Cerebellar nuclear complex (tissue), 1 donor: ENCODE data around the gene HES5.

Experiments used
- DNase-seq, 2 experiments: peaks; one replicate each; lab custom pipeline; 2025; lab: John Stamatoyannopoulos, UW

Gene HES5

DNA sequence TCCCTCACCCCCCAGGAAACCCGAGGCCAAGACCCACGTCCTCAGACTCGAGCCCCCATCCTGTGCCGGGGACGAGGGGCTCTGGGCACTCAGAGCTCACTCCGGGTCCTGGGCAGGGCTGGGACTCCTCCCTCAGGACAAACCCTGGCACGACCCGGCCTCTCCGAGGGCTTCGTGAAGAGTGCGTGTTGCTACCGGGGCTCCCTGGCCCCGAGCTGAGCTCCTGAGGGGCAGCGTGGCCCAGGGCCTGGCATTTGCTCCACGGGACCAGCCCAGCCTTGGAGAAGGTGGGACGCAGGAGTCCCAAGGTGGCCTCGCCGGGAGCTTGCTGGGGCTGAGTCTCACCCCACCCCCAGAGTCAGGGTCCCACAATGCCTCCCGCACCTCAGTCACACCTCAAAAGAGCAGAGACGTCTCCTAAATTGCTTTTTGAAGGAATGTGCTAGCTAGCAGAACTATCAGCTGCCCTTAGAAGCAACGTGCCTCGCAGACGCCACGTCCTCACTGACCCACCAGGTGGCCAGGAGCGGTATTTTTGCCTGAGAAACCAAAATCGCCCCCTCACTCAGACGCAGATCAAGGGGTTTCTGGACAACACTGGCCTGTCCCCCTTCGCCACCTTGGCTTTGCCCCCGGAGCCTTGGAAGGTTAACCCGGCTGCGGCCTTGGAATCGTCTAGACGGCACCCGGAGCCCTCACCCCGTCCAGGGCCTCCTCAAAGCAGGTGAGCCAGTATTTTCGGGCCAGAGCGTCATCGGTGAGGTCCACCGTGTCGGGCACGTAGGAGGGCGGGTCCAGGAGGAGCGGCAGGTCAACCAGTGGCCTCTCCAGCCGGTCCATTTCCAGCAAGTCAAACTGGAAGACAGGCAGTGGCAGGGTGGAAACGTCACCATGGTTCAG lies 14.9 kb downstream of the HES5 start:
- no peak for DNase-seq

DNA sequence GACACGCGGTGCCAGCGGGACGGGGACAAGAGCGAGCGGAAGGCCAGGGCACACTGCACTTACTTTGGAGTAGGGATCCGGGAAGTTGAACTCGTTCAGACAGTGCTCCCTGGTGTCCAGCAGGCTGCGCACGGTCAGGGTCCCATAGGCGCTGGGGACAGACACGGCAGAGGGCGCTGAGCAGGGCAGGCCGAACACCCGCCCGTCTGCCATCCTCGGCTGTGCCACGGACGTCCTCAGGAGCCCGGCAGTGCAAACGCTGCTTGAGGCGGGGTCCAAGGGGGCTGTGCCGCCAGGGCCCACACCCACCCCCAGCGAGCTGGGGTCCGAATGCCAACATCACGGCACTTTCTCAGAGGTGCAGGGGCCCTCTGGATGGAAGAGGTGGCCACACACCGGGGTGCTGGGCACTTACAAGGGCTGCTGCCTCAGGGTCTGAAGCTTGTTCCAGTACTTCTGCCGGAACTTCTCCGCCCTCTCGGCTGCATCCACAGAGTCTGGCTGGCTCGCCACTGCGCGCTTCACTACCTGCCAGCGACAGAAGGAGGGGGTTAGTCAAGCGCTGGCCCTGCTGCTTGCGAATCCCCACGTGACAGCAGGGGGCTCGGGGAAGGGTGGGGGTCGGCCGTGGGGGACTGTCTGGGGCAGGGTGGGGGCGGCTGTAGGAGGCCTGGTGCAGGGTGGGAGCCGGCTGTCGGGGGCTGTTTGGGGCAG lies 16.0 kb downstream of the HES5 start:
- DNase-seq = no peak

DNA sequence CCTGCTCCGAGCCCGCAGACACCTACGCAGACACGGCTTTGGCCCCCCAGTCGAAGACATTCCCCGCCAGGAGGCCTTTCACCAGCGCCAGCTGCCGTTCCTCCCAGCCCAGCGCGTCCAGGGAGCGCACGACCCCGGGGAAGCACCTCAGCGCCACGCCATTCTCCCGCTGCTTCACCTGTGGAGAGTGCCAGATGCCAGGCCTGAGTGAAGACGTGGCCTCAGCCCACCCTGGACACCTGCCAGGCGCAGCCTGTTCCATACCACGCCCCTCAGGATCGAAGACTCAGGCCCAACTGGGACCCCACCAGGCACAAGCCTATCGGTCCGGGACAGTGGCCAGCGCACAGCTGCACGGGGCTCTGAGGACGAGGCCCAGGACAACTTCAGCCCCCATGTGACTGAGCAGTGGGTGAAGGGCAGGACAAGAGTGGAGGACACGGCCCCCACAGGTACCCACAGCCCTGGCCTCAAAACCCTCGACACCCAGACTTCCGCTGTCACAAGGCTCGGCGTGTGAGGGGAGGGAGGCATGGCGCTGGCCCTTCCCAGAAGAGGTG lies 17.1 kb downstream of the HES5 start:
- no peak for DNase-seq

DNA sequence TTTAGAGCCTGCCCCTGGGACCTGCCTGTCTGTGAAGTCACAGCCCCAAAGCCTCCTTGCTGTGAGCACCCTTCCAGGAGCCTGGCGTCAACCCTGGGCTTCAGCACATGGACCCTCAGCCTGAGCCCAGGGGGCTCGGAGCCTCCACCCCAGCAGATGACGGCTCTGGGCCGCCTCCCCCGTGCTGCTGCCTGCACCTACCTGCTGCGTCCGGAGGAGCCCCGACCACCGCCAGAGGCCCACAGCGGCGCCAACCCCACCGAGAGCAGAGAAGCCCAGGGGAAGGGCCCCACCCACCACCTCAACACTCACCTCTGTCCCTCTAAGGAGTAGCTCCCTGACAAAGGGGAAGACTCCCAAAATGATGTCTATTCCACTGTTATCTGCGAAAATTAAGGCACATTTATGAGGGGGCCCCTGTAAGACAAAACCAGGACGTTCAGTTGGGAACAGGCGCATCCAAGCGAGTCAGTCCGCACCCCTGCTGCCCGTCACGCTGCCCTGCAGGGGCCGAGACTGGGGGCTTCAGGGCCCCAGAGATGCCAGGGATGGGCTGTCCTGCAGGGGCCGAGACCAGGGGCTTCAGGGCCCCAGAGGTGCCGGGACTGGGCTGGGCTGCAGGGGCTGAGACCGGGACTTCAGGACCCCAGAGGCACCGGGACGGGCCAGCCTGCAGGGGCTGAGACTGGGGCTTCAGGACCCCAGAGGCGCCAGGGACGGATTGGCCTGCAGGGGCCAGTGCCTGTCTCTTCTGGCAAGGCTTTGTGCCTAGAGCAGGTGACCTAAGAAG lies 19.5 kb downstream of the HES5 start:
- DNase-seq = no peak

DNA sequence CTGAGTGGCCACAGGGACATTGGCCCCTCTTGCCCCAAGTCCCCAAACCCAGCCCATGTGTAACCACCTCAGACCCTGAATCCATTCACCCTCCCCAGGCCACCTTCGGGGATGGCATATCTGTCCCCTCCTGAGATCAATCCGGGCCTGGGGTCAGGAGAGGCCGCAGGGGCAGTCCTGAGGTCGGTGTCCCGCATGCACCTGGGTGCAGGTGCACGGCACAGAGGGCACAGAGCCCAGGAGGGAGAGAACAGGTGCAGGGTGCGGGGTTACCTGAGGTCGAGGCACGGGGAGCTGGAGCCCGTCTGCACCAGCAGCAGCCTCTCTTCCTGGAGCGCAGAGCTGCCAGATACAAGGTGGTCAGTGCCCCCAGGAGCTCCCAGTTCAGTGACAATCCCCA lies 20.5 kb downstream of the HES5 start:
- no peak for DNase-seq

DNA sequence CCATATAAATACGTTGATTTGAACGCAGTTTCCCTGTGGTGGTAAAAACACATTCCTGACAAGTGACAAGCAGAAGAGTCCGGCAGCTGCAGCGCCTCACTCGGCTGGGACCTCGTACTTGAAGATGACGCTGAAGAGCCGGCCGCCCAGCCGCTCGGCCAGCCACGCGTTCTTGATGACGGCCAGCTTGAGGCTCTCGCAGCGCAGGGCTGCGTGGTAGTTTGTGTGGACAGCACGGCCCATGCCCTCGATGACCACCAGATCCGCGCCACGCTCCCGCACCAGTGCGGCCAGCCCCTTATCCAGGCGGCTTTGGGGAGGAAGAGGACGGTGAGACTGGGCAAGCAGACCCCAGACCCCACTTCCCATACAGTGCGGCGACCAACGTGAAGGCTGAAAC lies 21.3 kb downstream of the HES5 start:
- DNase-seq = no peak

DNA sequence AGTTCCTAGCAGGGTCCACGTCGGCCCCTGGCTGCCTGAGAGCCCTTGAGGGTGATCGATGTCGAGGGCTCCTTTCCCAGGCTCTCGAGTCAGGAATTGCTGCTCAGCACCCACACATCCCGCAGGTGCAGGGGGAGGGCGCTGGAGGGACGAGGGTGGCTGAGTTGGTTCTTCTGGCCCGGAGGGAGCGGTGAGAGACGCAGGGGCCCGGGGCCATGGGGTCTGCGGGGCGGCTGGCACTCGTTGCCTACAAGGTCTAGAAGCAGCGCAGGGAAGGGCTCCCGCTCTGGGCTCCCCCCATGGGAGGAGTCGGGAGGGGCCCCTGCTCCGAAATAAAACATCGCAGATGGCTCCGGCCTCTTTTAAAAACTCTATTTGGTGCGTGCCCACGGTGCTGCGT lies 21.9 kb downstream of the HES5 start:
- DNase-seq = no peak

DNA sequence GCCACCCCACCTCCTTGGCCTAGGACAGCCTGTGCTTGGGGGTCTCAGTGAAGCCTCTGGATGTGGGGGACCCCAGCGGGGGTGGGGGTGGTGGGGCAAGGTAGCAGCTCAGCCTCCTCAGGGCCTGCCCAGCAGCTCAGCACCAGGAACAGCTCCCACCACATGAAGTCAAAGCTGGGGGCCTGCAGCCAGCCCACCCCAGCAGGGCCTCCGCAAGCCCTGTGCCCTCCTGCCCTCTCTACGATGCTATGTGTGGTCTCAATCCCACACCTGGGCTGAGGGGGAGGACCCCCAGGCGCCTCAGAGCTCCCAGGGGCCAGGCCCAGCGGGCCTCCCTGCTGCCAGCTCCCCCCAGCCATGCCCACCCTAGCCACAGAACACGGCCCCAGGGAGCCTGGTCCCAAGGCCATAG lies 22.3 kb downstream of the HES5 start:
- no peak for DNase-seq

DNA sequence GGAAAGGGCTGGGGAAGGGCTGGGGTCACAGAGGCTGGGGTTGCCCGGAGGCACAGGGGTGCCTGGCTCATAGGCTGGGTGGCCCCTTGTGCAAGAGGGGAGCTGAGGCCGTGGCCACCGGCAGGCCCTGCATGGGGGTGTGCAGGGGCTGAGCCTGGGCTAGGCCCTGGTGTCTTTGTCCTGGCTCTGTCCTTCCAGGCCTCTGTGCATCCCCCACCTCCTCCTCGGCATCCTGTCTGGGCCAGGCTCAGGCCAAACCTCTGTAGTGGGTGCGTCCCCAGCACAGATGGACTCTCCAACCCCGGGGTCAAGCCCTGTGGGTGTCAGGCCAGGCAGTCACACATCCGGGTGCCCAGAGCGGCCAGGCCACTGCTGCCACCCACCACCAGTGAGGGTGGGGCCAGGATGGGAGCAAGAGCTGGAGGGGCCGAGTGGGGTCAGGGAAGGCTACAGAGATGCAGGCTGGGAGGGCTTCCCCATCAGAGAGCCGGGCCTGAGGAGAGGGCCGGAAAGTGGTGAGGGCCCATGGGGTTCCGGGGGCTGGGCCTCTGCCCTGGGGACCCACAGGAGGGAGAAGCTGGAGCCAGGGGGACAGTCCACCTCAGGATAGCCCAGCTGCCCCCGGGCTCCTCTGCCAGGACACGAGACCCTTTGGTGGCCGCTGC lies 23.0 kb downstream of the HES5 start:
- no peak for DNase-seq

DNA sequence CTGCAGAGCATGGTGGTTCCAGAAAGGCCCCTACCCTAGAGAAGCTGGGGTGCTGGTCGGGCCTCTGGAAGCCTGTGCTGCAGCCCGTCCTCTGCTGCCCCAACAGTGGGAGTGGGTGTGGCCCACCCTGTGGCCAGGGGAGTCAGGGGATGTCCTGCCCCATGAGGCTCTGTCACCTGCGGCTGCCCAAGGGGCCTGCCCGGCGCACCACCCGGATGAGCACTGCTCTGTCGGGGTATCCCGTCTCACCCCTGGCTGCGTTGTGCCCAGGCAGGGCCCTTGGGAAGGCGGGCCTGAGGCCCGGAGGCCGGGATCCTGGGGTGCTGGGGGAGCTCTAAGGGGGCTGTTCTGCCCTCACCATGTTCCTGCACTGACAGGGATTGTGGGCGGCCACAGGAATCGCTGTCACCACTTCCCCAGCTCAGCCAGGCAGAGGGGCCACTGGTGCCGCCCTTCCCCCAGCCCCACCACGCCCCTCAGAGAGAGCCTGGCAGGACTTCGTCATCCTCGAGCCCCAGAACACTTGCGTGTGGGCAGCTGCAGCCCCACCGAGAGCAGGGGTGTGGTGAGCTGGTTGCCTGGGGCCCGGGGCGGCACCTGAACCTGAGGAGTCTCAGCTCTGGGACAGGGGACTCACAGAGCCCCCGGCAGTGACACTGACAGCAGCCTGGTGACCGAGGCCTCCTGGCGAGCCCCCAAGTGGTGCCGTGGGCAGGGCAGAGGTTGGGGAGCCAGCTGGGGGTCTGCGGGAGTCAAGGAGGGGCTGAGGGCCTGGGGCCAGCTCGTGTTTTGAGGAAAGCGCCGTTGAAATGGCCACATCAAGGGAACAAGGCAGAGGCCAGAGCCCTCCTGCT lies 23.8 kb downstream of the HES5 start:
- no peak for DNase-seq

DNA sequence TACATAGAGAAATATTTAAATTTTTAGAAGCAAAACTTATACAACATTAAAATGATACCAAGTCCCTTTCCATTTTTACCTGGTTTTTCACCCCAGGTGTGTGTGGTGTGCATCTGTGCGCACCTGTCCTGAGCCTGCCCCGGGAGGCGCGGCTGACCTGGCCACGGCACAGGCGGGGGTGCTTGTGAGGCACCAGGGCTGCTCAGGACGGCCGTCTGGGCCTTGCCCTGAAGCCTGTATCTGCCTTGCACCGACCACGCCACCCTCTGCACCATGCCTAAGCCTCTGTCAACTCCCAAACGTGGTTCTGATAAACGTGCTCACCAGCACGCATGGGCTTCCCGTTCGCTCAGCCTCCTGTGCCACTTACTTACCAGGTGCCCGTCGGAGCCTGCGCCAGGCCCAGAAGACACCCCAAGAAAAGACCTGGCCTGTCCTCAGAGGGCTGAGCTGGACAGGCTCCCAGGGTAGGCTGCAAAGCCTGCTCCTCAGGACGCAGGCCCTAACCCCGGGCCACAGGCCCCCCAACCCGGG lies 24.5 kb downstream of the HES5 start:
- no peak for DNase-seq

DNA sequence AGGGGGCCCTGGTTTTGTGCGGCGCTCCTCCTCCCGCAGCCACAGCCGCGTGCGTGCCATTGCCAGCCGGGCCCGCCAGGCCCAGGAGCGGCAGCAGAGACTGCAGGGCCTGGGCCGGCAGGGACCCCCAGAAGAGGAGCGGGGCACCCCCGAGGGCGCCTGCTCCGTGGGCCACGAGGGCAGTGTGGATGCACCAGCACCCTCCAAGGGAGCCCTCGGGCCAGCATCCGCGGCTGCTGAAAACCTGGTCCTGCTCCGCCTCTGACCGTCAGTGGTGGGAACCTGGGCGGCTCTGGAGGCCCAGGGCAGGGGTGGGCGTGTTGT lies 25.2 kb downstream of the HES5 start:
- no peak for DNase-seq

DNA sequence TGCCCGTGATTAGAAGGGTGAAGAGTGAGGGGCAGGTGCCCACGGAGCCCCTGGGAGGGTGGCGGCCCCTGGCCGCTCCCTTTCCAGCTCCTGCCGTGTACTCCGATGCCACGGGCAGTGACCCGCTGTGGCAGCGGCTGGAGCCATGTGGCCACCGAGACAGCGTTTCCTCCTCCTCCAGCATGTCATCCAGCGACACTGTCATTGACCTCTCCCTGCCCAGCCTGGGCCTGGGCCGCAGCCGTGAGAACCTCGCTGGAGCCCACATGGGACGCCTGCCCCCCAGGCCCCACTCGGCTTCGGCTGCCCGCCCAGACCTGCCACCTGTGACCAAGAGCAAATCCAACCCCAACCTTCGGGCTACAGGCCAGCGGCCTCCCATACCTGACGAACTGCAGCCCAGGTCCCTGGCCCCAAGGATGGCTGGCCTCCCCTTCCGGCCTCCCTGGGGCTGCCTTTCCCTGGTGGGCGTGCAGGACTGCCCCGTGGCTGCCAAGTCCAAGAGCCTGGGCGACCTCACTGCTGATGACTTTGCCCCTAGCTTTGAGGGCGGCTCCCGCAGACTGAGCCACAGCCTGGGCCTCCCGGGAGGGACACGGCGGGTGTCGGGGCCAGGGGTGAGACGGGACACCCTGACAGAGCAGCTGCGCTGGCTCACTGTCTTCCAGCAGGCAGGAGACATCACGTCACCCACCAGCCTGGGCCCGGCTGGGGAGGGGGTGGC lies 25.7 kb downstream of the HES5 start:
- DNase-seq = no peak

DNA sequence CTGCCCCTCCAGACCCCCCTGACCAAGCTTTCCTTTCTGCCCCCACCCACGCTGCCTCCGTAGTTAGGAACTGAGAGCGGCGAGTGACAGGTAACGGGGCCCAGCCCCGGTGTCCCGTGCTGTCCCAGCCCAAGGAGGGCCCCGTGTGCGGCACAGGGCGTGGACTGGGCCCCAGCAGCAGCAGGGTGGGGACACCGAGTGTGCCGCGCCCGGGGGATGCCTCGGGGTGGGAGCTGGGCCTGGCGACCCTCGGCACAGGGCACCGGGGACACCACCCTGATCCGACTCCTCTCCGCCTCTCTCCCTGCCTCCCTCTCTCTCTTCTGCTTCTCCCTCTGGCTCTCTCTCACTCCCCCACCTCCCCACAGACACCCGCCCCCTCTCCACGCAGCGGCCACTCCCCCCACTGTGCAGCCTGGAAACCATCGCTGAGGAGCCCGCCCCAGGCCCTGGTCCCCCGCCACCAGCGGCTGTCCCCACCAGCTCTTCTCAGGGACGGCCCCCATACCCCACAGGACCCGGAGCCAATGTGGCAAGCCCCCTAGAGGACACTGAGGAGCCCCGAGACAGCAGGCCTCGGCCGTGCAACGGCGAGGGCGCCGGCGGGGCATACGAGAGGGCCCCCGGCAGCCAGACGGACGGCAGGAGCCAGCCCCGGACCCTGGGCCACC lies 26.4 kb downstream of the HES5 start:
- no peak for DNase-seq

DNA sequence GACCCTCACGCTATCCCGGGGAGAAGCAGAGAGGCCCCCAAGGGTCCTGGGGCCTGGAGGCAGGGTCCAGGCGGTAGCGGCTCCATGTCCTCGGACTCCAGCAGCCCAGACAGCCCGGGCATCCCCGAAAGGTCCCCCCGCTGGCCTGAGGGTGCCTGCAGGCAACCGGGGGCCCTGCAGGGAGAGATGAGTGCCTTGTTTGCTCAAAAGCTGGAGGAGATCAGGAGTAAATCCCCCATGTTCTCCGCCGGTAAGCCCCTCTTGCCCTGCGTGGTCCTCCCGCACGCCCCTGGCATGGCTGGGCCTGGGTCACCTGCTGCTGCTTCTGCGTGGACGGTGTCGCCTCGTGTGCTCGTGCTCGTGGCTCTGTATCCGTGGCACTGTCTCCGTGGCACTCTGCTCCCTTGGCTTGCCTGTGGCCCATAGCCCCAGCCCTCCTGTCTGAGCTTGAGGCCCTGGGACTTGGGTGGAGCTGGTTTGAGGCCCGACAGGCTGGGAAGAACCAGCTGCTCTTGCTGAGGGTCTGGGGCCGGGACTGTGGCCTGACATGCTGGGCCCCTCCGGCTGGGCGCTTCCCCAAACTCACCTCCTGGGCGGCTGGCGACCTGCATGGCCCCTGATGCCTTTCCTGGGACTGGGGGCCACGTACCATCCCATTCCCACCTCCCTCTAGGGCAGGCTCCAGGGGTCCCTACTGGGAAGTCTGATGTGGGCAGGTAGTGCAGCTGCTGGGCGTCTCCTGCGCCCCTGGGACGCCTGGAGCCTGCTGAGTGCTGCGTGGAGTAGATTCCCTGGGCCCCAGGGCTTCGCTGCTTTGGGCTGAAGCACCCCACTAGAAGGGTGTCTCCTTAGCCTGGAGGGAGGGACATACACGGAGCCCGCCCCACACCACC lies 27.2 kb downstream of the HES5 start:
- DNase-seq = no peak

DNA sequence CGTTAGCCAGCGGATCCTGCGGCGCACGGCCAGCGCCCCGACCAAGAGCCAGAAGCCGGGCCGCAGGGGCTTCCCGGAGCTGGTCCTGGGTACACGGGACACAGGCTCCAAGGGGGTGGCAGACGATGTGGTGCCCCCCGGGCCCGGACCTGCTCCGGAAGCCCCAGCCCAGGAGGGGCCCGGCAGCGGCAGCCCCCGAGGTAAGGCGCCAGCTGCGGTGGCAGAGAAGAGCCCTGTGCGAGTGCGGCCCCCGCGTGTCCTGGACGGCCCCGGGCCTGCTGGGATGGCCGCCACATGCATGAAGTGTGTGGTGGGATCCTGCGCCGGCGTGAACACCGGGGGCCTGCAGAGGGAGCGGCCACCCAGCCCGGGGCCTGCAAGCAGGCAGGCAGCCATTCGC lies 27.9 kb downstream of the HES5 start:
- DNase-seq = no peak

DNA sequence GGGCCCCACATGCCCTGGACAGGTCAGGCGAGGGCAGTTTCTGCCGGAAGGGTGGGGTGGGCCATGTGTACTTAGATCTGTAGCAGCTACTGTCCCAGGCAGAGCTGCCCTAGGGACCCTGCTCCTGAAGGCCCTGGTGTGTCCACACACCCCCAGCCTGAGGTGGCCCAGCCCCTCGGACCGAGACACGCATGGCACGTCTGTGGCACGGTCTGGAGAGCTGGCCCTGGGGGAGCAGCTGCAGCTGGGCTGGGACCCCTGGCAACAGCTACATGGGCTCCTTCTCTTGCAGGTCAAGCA lies 28.3 kb downstream of the HES5 start:
- DNase-seq = no peak

DNA sequence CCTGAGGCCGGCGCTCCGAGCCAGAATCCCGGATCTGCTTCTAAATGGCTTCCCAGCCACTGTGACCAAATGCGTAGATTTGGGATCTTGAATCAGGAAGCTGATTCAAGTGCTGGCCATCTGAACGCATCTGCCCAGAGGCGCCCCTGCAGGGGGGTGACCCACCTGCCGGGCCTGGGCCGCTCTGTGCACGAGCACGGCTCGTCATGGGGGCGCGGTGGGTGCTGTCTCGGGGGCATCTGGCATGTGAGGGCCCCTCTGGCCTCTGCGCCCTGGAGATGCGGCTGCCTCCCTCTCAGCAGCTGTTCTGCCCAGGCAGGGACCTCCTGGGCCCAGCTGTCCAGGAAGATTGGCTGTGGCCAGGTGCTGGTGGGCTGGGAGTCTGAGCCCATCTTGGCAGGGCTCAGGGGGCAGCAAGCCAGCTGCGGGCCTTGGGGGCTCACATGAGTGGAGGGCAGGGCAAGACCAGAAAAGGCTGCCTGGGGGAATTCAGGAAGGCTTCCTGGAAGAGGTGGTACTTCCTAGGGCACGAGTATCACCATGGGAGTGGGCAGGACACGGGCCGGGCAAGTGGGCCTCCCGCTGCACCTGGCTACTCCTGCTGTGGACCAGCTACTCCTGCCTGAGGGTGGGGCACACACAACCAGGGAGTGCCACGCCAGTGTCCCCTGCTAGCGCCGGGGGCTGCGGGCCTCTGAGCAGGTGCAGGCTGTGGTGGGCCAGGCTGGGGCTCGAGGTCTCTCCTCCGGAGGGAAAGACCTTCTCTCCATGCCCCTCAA lies 28.8 kb downstream of the HES5 start:
- no peak for DNase-seq
